CD4-positive, CD25-positive, alpha-beta regulatory T cell (primary cell): ENCODE results near the gene CERK. TPM values are rescaled to one million over a fixed set of nuclear protein-coding genes. Genes with fewer than 3 reads are reported as not detected.

Experiments
- ATAC-seq, 2 donors: fragments of 150-1000 bp; cut with Tn5 transposase; one replicate each; pipeline ENCODE4 v1.10.0; 2021; ENCODE audit warnings: low read depth in 2 of 2, moderate number of reproducible peaks in 2 of 2, moderate library complexity in 1 of 2
- DNase-seq, 3 donors: peaks; one replicate each; pipeline versions ENCODE4 v3.0.0 to v3.0.0-alpha.2; 2012 to 2022; ENCODE audit warnings: mixed read lengths in 1 of 3
- H3K27ac ChIP-seq: one replicate; pipeline ENCODE4 v1.7.0; 2013; ENCODE audit warnings: mild to moderate bottlenecking, low read length; ENCODE audit not compliant: insufficient read depth, poor library complexity, severe bottlenecking
- H3K27me3 ChIP-seq: one replicate; pipeline ENCODE4 v1.7.0; 2013; ENCODE audit warnings: low read length; ENCODE audit not compliant: control insufficient read depth, insufficient read depth
- H3K36me3 ChIP-seq: one replicate; pipeline ENCODE4 v1.7.0; 2013; ENCODE audit warnings: mild to moderate bottlenecking, low read length, moderate library complexity; ENCODE audit not compliant: control insufficient read depth, insufficient read depth
- H3K4me1 ChIP-seq: 2 replicates; pipeline ENCODE4 v1.7.0; 2013; ENCODE audit warnings: mild to moderate bottlenecking, low read length; ENCODE audit not compliant: insufficient read depth, control insufficient read depth, poor library complexity, severe bottlenecking
- H3K4me3 ChIP-seq: one replicate; pipeline ENCODE4 v1.7.0; 2013; ENCODE audit warnings: low read depth, mild to moderate bottlenecking, low read length, moderate library complexity
- H3K9me3 ChIP-seq, 2 experiments: 1 replicate in 1 of 2; 2 replicates in 1 of 2; pipeline ENCODE4 v1.7.0; 2013; ENCODE audit warnings: low read length in 2 of 2, mild to moderate bottlenecking in 1 of 2, moderate library complexity in 1 of 2; ENCODE audit not compliant: control insufficient read depth in 2 of 2
- H3K27ac Mint-ChIP-seq, 3 donors: one replicate each; pipeline ENCODE4 v1.8.0; 2020 to 2022; ENCODE audit warnings: mild to moderate bottlenecking in 3 of 3, mixed read lengths in 3 of 3, moderate library complexity in 2 of 3
- H3K27me3 Mint-ChIP-seq: one replicate; pipeline ENCODE4 v1.8.0; 2022; ENCODE audit warnings: mild to moderate bottlenecking, mixed read lengths
- H3K36me3 Mint-ChIP-seq: one replicate; pipeline ENCODE4 v1.8.0; 2020; ENCODE audit warnings: mixed read lengths
- H3K4me1 Mint-ChIP-seq, 4 donors: one replicate each; pipeline ENCODE4 v1.8.0; 2020 to 2022; ENCODE audit warnings: mixed read lengths in 4 of 4, mild to moderate bottlenecking in 1 of 4
- H3K4me3 Mint-ChIP-seq, 4 donors: one replicate each; pipeline ENCODE4 v1.8.0; 2020 to 2022; ENCODE audit warnings: mild to moderate bottlenecking in 4 of 4, mixed read lengths in 4 of 4, moderate library complexity in 3 of 4
- H3K9me3 Mint-ChIP-seq, 7 donors: one replicate each; pipeline ENCODE4 v1.8.0; 2020 to 2022; ENCODE audit warnings: mixed read lengths in 7 of 7, mild to moderate bottlenecking in 3 of 7, moderate library complexity in 2 of 7
- polyA plus RNA-seq, 4 donors: library from polyadenylated mRNA; unstranded; fragments of 300-500 nt; fragmentation: Illumina TruSeq; gene quantifications; one replicate each; pipeline ENCODE4 v1.2.3, GENCODE V29; 2021
- total RNA-seq: library from RNA; stranded (reverse); gene quantifications from one replicate; pipeline ENCODE4 v1.2.3, GENCODE V29; 2022

Gene CERK
- total and polyA plus RNA-seq, 5 donors from 2014 or later, result 75.5 to 105 (median 85.3) TPM

- Mint-ChIP-seq H3K27me3 (peaks cover 8% of the 10 kb centered on the region), H3K36me3 (peaks cover 6% of the 10 kb centered on the region), H3K27ac (peak overlapping the region; percentile 83 to 94 (median 88)), H3K4me3 (peak overlapping the region; percentile 91 to 97 (median 93)), H3K4me1 (peaks cover 5 to 39% (median 27%) of the 10 kb centered on the region in 4 donors), H3K9me3 (peaks cover 0 to 4% (median 0%) of the 10 kb centered on the region in 7 donors)
- ATAC-seq, result peak in 1 of 2 donors; percentile 76
- no peaks in the 10 kb centered on the region for H3K36me3 ChIP-seq
- H3K9me3 ChIP-seq, result no peaks in the 10 kb centered on the region
- peak; percentile 53 to 81 (median 76) for DNase-seq
- H3K27ac ChIP-seq, result peak overlapping the region; percentile 84
- H3K27me3 ChIP-seq, result no peaks in the 10 kb centered on the region
- peak overlapping the region; percentile 54 for H3K4me3 ChIP-seq
- H3K4me1 ChIP-seq, result peaks cover 40% of the 10 kb centered on the region
These were observed 1.2 kb upstream of the CERK start for GRCh38 chr22:46739094-46739870.

DNA sequence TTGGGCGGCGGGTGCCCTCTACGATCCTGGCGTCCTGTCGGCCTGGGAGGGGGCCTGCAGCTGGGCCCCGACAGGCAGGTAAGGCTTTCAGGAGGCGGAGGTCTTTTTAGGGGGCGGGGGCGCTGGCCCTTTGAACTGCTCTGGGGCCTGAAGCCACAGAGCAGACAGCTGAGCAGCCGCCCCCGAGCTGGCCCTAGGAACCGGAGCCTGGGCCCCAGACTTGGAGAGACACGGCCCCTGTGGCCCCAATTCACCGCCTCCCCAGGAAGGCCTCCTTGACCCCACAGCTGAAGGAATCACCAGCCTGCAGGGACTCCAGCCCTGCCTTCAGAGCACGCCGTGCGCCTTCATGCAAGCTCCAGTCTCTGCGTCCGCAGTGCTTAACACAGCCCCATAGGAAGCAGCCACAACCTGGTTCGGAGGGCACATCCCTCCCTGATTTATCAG lies 618 bp upstream of the CERK start:
- Mint-ChIP-seq H3K9me3 (peaks cover 0 to 4% (median 0%) of the 10 kb centered on the region in 7 donors), H3K36me3 (peaks cover 6% of the 10 kb centered on the region), H3K4me3 (peak overlapping the region; percentile 91 to 97 (median 93)), H3K27ac (peak overlapping the region; percentile 83 to 94 (median 88)), H3K4me1 (peaks cover 8 to 44% (median 29%) of the 10 kb centered on the region in 4 donors), H3K27me3 (peaks cover 8% of the 10 kb centered on the region)
- no peaks in the 10 kb centered on the region for H3K36me3 ChIP-seq
- DNase-seq, result no peak
- peak in 1 of 2 donors; percentile 36 for ATAC-seq
- peak overlapping the region; percentile 84 for H3K27ac ChIP-seq
- no peaks in the 10 kb centered on the region for H3K9me3 ChIP-seq
- peak overlapping the region; percentile 54 for H3K4me3 ChIP-seq
- H3K4me1 ChIP-seq, result peaks cover 46% of the 10 kb centered on the region
- no peaks in the 10 kb centered on the region for H3K27me3 ChIP-seq

- H3K4me1 Mint-ChIP-seq, result peaks cover 8 to 51% (median 33%) of the 10 kb centered on the region in 4 donors
- peak overlapping the region; percentile 84 for H3K27ac ChIP-seq
- peak overlapping the region; percentile 87 for H3K4me3 ChIP-seq
- DNase-seq, result peak; percentile 23 to 75 (median 51)
- no peaks in the 10 kb centered on the region for H3K9me3 ChIP-seq
- peak overlapping the region; percentile 96 to 100 (median 98) for H3K27ac Mint-ChIP-seq
- peaks cover 8% of the 10 kb centered on the region for H3K27me3 Mint-ChIP-seq
- peaks cover 48% of the 10 kb centered on the region for H3K4me1 ChIP-seq
- no peaks in the 10 kb centered on the region for H3K27me3 ChIP-seq
- no peaks in the 10 kb centered on the region for H3K36me3 ChIP-seq
- ATAC-seq, result peak; percentile 5 to 22
- H3K9me3 Mint-ChIP-seq, result peaks cover 0 to 3% (median 0%) of the 10 kb centered on the region in 7 donors
- H3K4me3 Mint-ChIP-seq, result peak overlapping the region; percentile 97 to 100 (median 100)
- H3K36me3 Mint-ChIP-seq, result peaks cover 10% of the 10 kb centered on the region
These were observed 712 bp downstream of the CERK start for GRCh38 chr22:46737105-46737975.

GRCh38 chr22:46736705-46737104 lies 1.3 kb downstream of the CERK start:
- Mint-ChIP-seq H3K27me3 (peaks cover 8% of the 10 kb centered on the region), H3K4me3 (peak overlapping the region; percentile 97 to 100 (median 100)), H3K4me1 (peaks cover 8 to 57% (median 38%) of the 10 kb centered on the region in 4 donors), H3K9me3 (peaks cover 0 to 3% (median 0%) of the 10 kb centered on the region in 7 donors), H3K27ac (peak overlapping the region; percentile 96 to 100 (median 98)), H3K36me3 (peaks cover 12% of the 10 kb centered on the region)
- Histone ChIP-seq H3K4me1 (peaks cover 54% of the 10 kb centered on the region), H3K27ac (peak overlapping the region; percentile 84), H3K36me3 (peaks cover 2% of the 10 kb centered on the region), H3K4me3 (peak overlapping the region; percentile 87), H3K9me3 (no peaks in the 10 kb centered on the region), H3K27me3 (no peaks in the 10 kb centered on the region)
- no peak for DNase-seq
- no peak for ATAC-seq

DNA sequence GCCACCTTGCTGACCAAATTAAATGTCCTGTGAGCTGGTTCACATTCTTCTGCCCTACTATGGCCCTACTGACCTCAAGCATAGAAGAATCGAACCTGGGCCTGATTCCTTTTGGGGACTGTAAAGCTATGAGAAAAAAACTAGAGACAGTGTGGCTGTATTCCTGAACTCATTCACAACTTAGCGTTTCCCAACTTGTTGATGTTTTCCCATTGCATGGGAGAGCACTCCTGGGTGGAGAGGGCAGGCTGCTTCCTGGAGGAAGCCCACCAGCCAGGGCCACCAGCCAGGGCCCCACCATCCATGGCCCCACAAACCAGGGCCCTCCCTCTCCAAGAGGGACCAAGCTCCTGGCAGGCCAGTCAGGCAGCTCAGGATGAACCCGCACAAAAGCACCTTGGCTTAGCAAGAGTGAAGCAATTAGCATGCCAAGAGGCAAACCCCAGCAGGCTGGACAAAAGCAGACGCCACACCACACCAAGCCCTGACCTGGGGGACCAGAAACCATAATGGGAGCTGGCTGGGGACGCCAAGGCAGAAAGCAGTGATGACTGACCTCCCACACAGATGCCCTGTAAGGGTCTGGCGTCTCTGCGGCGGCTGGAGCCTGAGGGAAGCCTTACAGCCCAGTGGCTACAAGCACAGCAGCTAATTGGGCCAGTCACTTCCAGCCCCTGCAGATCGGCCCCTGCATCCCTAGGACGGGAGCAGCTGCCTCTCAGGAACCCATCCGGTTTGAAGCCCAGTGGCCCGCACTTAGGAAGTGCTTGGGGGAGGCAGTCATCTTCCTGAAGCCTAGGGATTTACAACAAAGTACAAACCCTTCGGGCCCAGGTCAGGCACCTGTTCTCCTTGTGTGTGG lies 2.1 kb downstream of the CERK start:
- H3K27ac Mint-ChIP-seq, result peak overlapping the region; percentile 96 to 98 (median 98)
- H3K36me3 Mint-ChIP-seq, result peaks cover 16% of the 10 kb centered on the region
- H3K27me3 Mint-ChIP-seq, result peaks cover 8% of the 10 kb centered on the region
- H3K4me1 ChIP-seq, result peaks cover 61% of the 10 kb centered on the region
- H3K9me3 ChIP-seq, result no peaks in the 10 kb centered on the region
- H3K9me3 Mint-ChIP-seq, result peaks cover 0 to 3% (median 0%) of the 10 kb centered on the region in 7 donors
- peaks cover 8 to 62% (median 42%) of the 10 kb centered on the region in 4 donors for H3K4me1 Mint-ChIP-seq
- no peaks in the 10 kb centered on the region for H3K27me3 ChIP-seq
- H3K36me3 ChIP-seq, result peaks cover 6% of the 10 kb centered on the region
- ATAC-seq, result no peak
- peak overlapping the region; percentile 97 to 100 (median 100) for H3K4me3 Mint-ChIP-seq
- DNase-seq, result peak in 1 of 3 donors; percentile 9
- H3K4me3 ChIP-seq, result peak overlapping the region; percentile 87
- peak overlapping the region; percentile 84 for H3K27ac ChIP-seq

DNA sequence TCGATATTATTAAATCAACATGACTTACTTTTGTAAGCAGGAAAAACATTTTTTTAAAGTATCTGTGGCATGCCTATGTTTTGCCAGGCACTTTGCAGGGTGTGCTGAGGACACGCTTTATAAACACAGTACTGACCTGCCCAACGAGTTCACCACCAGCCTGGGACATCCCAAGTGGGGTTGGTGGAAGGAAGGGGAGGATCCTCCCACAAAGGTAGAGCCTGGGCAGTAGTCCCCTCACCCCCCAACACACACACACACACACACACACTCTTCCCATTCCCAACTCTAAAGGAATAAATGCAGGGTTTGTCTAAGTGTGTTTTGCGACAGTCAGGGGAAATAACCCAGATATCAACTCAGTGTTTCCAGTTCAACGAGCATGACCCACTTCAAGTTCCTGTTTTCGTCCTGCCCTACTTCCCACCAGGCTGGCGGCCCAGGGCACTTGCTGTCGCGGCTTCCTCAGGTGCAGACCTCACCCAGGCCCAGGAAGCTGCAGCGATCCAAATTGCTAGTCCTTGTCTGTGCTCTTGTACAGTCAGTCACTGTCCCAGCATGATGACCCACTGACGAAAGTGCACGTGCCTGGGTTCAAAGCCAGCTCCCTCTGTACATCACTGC lies 3.1 kb downstream of the CERK start:
- DNase-seq, result peak; percentile 52 to 77 (median 57)
- ATAC-seq, result peak; percentile 24 to 35
- H3K4me3 ChIP-seq, result peak overlapping the region; percentile 87

More for the DNA sequence above, 3.1 kb downstream of the CERK start:
- Histone ChIP-seq H3K4me1 (peaks cover 70% of the 10 kb centered on the region), H3K36me3 (peaks cover 9% of the 10 kb centered on the region), H3K27me3 (no peaks in the 10 kb centered on the region), H3K9me3 (no peaks in the 10 kb centered on the region), H3K27ac (peak overlapping the region; percentile 84)
- peak overlapping the region; percentile 92 to 98 (median 96) for H3K27ac Mint-ChIP-seq
- peaks cover 0 to 3% (median 0%) of the 10 kb centered on the region in 7 donors for H3K9me3 Mint-ChIP-seq
- peaks cover 8 to 71% (median 50%) of the 10 kb centered on the region in 4 donors for H3K4me1 Mint-ChIP-seq
- H3K27me3 Mint-ChIP-seq, result peaks cover 8% of the 10 kb centered on the region
- H3K4me3 Mint-ChIP-seq, result peak overlapping the region; percentile 97 to 100 (median 100)
- H3K36me3 Mint-ChIP-seq, result peaks cover 16% of the 10 kb centered on the region
